ENCODE results near the gene PTPRO.

PTPRO gene

DNA sequence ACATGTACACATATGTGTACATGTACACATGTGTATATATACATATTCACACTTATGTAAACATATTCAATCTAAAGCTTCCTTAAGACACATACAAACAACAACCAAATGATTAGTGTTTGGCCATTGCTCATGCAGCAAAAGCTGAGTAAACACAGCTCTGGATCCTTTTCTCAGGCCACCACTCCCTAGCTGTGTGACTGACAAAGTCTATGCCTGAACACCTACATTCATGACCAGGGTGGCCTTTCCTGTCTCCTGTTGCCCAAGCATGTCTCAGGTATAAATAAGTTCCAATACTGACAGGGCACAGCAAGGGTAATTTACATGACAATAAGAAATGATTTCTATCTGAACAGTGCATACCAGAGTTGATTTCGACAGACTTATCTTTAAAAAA is 1.4 kb upstream of the PTPRO start:
- TF ChIP-seq, protein P1, sequence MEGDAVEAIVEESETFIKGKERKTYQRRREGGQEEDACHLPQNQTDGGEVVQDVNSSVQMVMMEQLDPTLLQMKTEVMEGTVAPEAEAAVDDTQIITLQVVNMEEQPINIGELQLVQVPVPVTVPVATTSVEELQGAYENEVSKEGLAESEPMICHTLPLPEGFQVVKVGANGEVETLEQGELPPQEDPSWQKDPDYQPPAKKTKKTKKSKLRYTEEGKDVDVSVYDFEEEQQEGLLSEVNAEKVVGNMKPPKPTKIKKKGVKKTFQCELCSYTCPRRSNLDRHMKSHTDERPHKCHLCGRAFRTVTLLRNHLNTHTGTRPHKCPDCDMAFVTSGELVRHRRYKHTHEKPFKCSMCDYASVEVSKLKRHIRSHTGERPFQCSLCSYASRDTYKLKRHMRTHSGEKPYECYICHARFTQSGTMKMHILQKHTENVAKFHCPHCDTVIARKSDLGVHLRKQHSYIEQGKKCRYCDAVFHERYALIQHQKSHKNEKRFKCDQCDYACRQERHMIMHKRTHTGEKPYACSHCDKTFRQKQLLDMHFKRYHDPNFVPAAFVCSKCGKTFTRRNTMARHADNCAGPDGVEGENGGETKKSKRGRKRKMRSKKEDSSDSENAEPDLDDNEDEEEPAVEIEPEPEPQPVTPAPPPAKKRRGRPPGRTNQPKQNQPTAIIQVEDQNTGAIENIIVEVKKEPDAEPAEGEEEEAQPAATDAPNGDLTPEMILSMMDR (IDR thresholded peaks at IDR 0.05; ENCODE audit: insufficient read depth, missing control alignments), result no peak
- FAIRE-seq, result no peak
- no peak for DNase-seq (ENCODE audit: insufficient read length, low spot score)

DNA sequence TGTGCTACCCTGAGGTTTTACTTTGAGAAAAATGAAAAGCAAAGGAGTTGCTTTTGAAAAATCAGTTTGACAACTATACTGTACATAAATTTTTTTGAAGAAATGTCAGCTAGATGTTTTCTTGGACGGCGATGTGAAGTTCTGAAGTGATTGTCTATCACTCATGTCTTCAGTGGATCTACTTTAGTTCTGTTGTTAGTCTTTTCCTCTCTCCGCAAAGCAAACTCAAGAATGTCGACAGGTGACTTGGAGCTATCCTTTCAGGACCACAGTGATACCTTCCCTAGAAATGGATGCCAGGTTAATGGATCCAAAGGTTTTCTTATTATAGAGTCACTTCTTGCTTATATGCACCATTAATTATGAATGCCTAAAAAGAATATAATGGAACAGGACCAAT is 1.2 kb downstream of the PTPRO start:
- TF ChIP-seq, protein P1 (IDR thresholded peaks at IDR 0.05; ENCODE audit: insufficient read depth, missing control alignments), result no peak
- DNase-seq (ENCODE audit: insufficient read length, low spot score), result no peak
- no peak for FAIRE-seq

DNA sequence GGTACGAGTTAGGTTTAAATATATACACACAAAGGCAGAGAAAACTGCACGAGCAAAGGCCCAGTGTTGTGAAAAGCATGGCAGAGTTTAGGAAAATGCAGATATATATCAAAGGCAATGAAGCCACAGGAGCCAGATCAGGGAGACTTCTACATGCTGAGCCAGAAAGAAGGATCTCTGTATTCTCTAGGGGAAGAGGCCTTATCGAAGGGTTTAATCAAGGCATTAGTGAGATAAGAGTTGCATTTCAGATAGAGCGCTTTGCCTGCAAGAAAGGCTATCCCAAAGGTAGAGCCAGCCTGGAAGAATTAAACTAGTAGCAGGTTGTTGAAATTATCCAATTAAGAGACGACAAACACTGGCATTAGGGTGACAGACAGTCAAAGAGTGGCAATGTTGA is 7.6 kb downstream of the PTPRO start:
- TF ChIP-seq, protein P1 (IDR thresholded peaks at IDR 0.05; ENCODE audit: insufficient read depth, missing control alignments), result no peak
- no peak for DNase-seq (ENCODE audit: insufficient read length, low spot score)
- FAIRE-seq, result no peak

DNA sequence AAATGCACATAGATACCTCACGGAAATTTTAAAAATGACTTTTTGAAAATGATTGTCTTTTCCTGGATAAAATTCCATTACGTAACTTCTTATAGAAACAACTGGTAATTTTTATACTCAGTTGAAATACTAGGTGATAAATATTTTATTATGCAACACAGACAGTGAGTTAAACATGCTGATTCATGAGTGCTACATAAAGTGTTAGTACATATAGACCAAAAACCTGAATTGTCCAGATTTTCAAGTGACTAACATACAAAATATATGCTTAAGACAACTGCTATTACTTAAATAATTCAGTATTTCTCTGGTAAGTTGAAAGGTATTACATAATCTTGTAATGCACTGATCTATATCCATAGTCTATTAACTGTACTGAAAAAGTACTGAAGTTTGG is 11.9 kb downstream of the PTPRO start:
- FAIRE-seq, result no peak

DNA sequence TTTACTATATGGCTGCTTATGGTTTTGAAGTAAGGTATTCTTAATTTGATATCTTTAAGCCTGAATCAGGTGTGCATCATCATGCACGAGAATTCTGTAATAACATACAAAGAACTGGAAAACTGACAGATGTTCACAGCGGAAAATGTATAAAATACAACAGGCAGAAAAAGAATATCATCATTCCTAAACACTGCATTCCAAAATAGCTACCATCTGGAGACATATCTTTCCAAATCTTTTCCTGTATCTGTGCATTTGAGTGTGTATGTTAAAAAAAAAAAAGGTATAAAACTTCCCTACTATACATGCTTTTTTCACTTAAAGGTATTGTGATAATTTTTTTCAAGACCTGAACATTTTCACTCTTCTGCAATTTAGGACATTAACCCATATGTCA is 13.7 kb downstream of the PTPRO start:
- FAIRE-seq (no peak), DNase-seq (ENCODE audit: insufficient read length, low spot score) (no peak)
- TF ChIP-seq, protein P1 (IDR thresholded peaks at IDR 0.05; ENCODE audit: insufficient read depth, missing control alignments), result no peak

More for the DNA sequence above, 11.9 kb downstream of the PTPRO start:
- TF ChIP-seq, protein P1 (IDR thresholded peaks at IDR 0.05; ENCODE audit: insufficient read depth, missing control alignments), result no peak
- DNase-seq (ENCODE audit: insufficient read length, low spot score), result no peak

DNA sequence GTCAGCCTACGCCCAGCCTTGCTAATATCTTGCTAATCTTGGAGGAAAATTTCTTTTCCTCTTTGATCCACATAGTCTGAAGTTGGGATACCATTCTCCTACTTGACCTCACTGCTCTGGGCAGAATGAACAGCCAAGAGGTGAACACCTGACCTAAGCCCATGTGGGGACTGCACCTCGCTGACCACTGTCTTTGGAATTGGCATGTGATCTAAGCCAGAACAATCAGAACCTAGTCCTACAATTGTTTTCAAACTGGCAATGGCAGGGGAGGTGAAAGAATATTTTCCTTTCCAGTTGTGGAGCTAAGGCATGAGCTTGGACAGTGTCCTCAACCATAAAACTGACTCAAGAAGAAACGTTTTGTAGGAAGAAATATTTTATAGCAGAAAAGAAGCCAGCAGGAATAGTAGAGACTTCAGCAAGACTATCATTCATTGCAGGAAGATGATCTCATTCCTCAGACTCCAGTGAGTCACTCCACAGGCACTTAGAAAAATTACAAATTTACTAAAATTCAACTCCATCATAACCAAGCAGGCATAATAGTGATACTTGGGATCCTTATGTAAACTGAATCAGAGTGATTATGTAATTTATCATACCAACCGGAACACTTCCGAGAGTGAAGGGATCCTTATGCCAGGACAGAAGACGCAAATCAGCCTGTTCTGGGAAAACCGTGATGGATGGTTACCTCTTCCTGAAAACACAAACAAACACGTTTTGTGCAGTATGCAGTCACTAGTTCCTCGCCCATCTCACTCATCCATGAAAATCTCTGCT is 14.7 kb downstream of the PTPRO start:
- TF ChIP-seq, protein P1 (IDR thresholded peaks at IDR 0.05; ENCODE audit: insufficient read depth, missing control alignments), result no peak
- FAIRE-seq (no peak), DNase-seq (ENCODE audit: insufficient read length, low spot score) (no peak)

DNA sequence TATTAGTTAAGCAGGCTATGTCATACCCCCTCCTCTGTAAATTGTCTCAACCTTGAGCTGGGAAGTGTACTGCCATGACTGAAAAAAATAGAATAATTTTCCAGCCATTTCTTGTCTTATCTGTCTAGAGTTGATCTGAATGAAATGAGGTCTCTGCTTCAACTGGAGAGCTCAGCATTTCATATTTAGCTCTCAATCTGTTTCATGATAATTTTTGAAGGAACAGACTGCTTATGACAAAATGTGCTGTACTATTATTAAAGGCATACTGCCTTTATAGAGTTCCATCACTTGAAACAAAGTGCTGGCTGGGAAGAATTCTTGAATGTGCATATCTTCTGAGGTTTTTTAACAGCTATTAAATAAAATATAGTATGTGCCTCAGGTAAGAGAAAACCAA is 19.1 kb downstream of the PTPRO start:
- no peak for FAIRE-seq
- TF ChIP-seq, protein P1 (IDR thresholded peaks at IDR 0.05; ENCODE audit: insufficient read depth, missing control alignments), result no peak
- DNase-seq (ENCODE audit: insufficient read length, low spot score), result no peak
